GM12873 (cell line): Measurements from ENCODE around the gene FGGY.

Experiments
- CTCF ChIP-seq: IDR thresholded peaks from 2 replicates; pipeline ENCODE4 v1.5.1; 2012; ENCODE audit warnings: low read depth, mild to moderate bottlenecking, moderate library complexity, low read length, control low read depth; ENCODE audit not compliant: insufficient read depth; ENCODE audit errors: missing control alignments

Gene FGGY

GRCh38 chr1:59474496-59474895, 177.6 kb downstream of the FGGY start:
- TF ChIP-seq CTCF, result no peak

GRCh38 chr1:59475737-59476136, 178.8 kb downstream of the FGGY start:
- TF ChIP-seq CTCF, result no peak

- no peak for TF ChIP-seq CTCF
Measured at GRCh38 chr1:59477286-59477685, 180.4 kb downstream of the FGGY start.

GRCh38 chr1:59477867-59478266, 181.0 kb downstream of the FGGY start:
- no peak for TF ChIP-seq CTCF

- no peak for TF ChIP-seq CTCF
Measured at GRCh38 chr1:59478822-59479221, 181.9 kb downstream of the FGGY start.

GRCh38 chr1:59480188-59480888, 183.4 kb downstream of the FGGY start:
- no peak for TF ChIP-seq CTCF

- no peak for TF ChIP-seq CTCF
Measured at GRCh38 chr1:59481881-59482505, 185.1 kb downstream of the FGGY start.
